ENCODE data around the gene ATPAF2. TPM values are rescaled to one million over a fixed set of nuclear protein-coding genes. Genes with fewer than 3 reads are reported as not detected.

Gene ATPAF2
- total RNA-seq, 1 donor from 2014 or later, result 21.8 TPM

Other genes with a start within 250 kb of the ATPAF2 start
- 153 and 348 TPM in 2 replicates for gene SREBF1, start 202.2 kb downstream of the ATPAF2 start, total RNA-seq
- gene TOM1L2, start 66.8 kb downstream of the ATPAF2 start, total RNA-seq, result 100 and 178 TPM in 2 replicates
- gene DRC3, start 66.3 kb downstream of the ATPAF2 start, total RNA-seq, result 1.0 and 1.6 TPM in 2 replicates
- gene GID4, start 240 bp upstream of the ATPAF2 start, total RNA-seq, result 13.2 and 13.9 TPM in 2 replicates
- 52.3 and 67.2 TPM in 2 replicates for gene DRG2, start 48.8 kb upstream of the ATPAF2 start, total RNA-seq
- 0.03 and 0.57 TPM in 2 replicates for gene MYO15A, start 69.6 kb upstream of the ATPAF2 start, total RNA-seq
- gene ALKBH5, start 144.7 kb upstream of the ATPAF2 start, total RNA-seq, result 240 and 243 TPM in 2 replicates
- 23.0 and 31.2 TPM in 2 replicates for gene LLGL1, start 186.5 kb upstream of the ATPAF2 start, total RNA-seq
- 497 and 558 TPM in 2 replicates for gene FLII, start 219.6 kb upstream of the ATPAF2 start, total RNA-seq
- 38.0 and 50.5 TPM in 2 replicates for gene MIEF2, start 221.5 kb upstream of the ATPAF2 start, total RNA-seq

All from myocyte (in vitro differentiated cells).